HEK293T (cell line): ENCODE measurements around the gene CIBAR2.

ENCODE experiments used
- ARNT ChIP-seq: fragments of 450-650 bp; IDR thresholded peaks from 2 replicates; pipeline ENCODE4 v1.6.1; 2017; ENCODE audit warnings: mild to moderate bottlenecking
- BHLHE40 ChIP-seq: fragments of 450-650 bp; IDR thresholded peaks from 2 replicates; pipeline ENCODE4 v1.6.1; 2016; ENCODE audit warnings: mild to moderate bottlenecking, moderate library complexity, borderline replicate concordance
- FOXA1 ChIP-seq: fragments of 450-650 bp; IDR thresholded peaks from 2 replicates; pipeline ENCODE4 v1.6.1; 2016; ENCODE audit warnings: mild to moderate bottlenecking
- FOXK2 ChIP-seq: fragments of 450-650 bp; IDR thresholded peaks from 2 replicates; pipeline ENCODE4 v1.6.1; 2016; ENCODE audit warnings: mild to moderate bottlenecking
- FOXM1 ChIP-seq: fragments of 450-650 bp; IDR thresholded peaks from 2 replicates; pipeline ENCODE4 v1.6.1; 2017; ENCODE audit warnings: mild to moderate bottlenecking, borderline replicate concordance
- HDGF ChIP-seq: fragments of 450-650 bp; IDR thresholded peaks from 2 replicates; pipeline ENCODE4 v1.6.1; 2017; ENCODE audit warnings: antibody characterized with exemption, borderline replicate concordance
- NFRKB ChIP-seq: fragments of 450-650 bp; IDR thresholded peaks from 2 replicates; pipeline ENCODE4 v1.6.1; 2016; ENCODE audit warnings: mild to moderate bottlenecking, moderate library complexity
- TARDBP ChIP-seq: fragments of 450-650 bp; IDR thresholded peaks from 2 replicates; pipeline ENCODE4 v1.6.1; 2016
- ZNF384 ChIP-seq: fragments of 450-650 bp; IDR thresholded peaks from 2 replicates; pipeline ENCODE4 v1.6.1; 2016
- TF ChIP-seq, protein P1 (sequence below): fragments of 450-650 bp; IDR thresholded peaks from 2 replicates; pipeline ENCODE4 v1.6.1; 2016

DNA sequence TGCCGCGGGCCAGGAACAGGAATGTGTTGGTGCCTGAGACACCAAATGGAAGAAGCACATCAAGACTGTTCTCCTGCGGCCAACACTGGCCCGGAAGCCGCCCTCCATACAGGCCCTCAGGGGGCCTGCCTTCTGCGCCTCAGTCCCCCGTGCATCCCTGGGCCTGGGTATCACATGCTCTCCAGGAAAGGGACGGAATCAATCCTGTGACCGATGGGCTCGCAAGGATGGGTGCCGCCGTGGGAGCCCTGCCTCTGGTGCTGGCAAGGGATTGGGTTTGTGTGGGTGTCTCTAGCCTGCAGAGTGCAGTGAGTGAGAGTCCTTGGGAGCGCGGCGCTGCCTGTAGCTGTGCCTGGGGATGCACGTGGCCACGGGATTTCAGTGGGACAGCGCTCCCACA lies 19.4 kb downstream of the CIBAR2 start:
- TF ChIP-seq FOXA1 (no peak), ARNT (no peak), NFRKB (no peak), ZNF384 (no peak), FOXM1 (no peak), HDGF (no peak), TARDBP (no peak), BHLHE40 (no peak), FOXK2 (no peak)
- TF ChIP-seq, protein P1, sequence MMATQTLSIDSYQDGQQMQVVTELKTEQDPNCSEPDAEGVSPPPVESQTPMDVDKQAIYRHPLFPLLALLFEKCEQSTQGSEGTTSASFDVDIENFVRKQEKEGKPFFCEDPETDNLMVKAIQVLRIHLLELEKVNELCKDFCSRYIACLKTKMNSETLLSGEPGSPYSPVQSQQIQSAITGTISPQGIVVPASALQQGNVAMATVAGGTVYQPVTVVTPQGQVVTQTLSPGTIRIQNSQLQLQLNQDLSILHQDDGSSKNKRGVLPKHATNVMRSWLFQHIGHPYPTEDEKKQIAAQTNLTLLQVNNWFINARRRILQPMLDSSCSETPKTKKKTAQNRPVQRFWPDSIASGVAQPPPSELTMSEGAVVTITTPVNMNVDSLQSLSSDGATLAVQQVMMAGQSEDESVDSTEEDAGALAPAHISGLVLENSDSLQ = no peak
